Lower lobe of right lung (tissue), 2 donors: ENCODE results near the gene KIAA1549. TPM values are rescaled to one million over a fixed set of nuclear protein-coding genes. Genes with fewer than 3 reads are reported as not detected.

Source experiments
- ATAC-seq, 2 donors: fragments of 200-7000 bp; cut with Tn5 transposase; one replicate each; pipeline ENCODE4 v1.9.1; 2020 to 2022; ENCODE audit warnings: mild to moderate bottlenecking in 2 of 2, moderate library complexity in 2 of 2
- DNase-seq: peaks from one replicate; pipeline ENCODE4 v3.0.0-alpha.2; 2020
- H3K27ac ChIP-seq: fragments of 200-600 bp; one replicate; pipeline ENCODE4 v1.8.0; 2022
- H3K27me3 ChIP-seq: fragments of 200-600 bp; one replicate; pipeline ENCODE4 v1.8.0; 2022; ENCODE audit warnings: low read depth
- H3K36me3 ChIP-seq: fragments of 200-600 bp; one replicate; pipeline ENCODE4 v1.8.0; 2022; ENCODE audit warnings: mild to moderate bottlenecking
- H3K4me1 ChIP-seq: fragments of 200-600 bp; one replicate; pipeline ENCODE4 v1.8.0; 2022
- H3K4me3 ChIP-seq: fragments of 200-600 bp; one replicate; pipeline ENCODE4 v1.8.0; 2022; ENCODE audit warnings: mild to moderate bottlenecking
- H3K9me3 ChIP-seq: fragments of 200-600 bp; one replicate; pipeline ENCODE4 v1.8.0; 2022
- CTCF ChIP-seq: fragments of 200-600 bp; IDR thresholded peaks from one replicate; pipeline ENCODE4 v1.8.0; 2022; ENCODE audit warnings: antibody characterized with exemption, mild to moderate bottlenecking
- intact Hi-C: fragments of 100-400 bp; cut with DNase I; formaldehyde crosslinking; loops from one replicate; pipeline ENCODE4 v1.11.0; 2022
- total RNA-seq: library from RNA; stranded (reverse); fragmentation: NEBNext Ultra II Directional; extraction: Animal tissue kit (Norgen Biotek cat#: 25700); gene quantifications from one replicate; pipeline ENCODE4 v1.2.1, GENCODE V29; 2021
- donor health status: DM: no; HTN: yes; CAD: no; lungs with severe emphysema.

The KIAA1549 gene
- total RNA-seq, 1 donor from 2014 or later, result 5.3 TPM

GRCh38 chr7:138886501-138886917 is 94.7 kb downstream of the KIAA1549 start:
- no peaks in the 10 kb centered on the region for H3K9me3 ChIP-seq
- no peak overlapping the region for H3K27ac ChIP-seq
- H3K27me3 ChIP-seq, result no peaks in the 10 kb centered on the region
- no peak overlapping the region for H3K4me3 ChIP-seq
- no peaks in the 10 kb centered on the region for H3K4me1 ChIP-seq
- DNase-seq (no peak), ATAC-seq (peak; percentile 75 to 76)
- peak; percentile 72 for TF ChIP-seq CTCF
- intact Hi-C loops, result no loop called here
- no peaks in the 10 kb centered on the region for H3K36me3 ChIP-seq

- H3K4me3 ChIP-seq, result no peak overlapping the region
- no peak for ATAC-seq
- H3K27ac ChIP-seq, result no peak overlapping the region
- no peaks in the 10 kb centered on the region for H3K27me3 ChIP-seq
- no peaks in the 10 kb centered on the region for H3K4me1 ChIP-seq
- H3K36me3 ChIP-seq, result no peaks in the 10 kb centered on the region
- no peak for TF ChIP-seq CTCF
- H3K9me3 ChIP-seq, result no peaks in the 10 kb centered on the region
- intact Hi-C loops, result no loop called here
- DNase-seq, result no peak
Observed at GRCh38 chr7:138885383-138886147, 95.6 kb downstream of the KIAA1549 start.

- Histone ChIP-seq H3K9me3 (no peaks in the 10 kb centered on the region), H3K36me3 (peaks cover 6% of the 10 kb centered on the region), H3K27me3 (no peaks in the 10 kb centered on the region), H3K4me1 (no peaks in the 10 kb centered on the region), H3K27ac (no peak overlapping the region), H3K4me3 (no peak overlapping the region)
- DNase-seq (no peak), ATAC-seq (no peak)
- no peak for TF ChIP-seq CTCF
- intact Hi-C loops, result no loop called here
Observed at GRCh38 chr7:138882249-138882648, 98.9 kb downstream of the KIAA1549 start.

GRCh38 chr7:138881579-138882188 is 99.5 kb downstream of the KIAA1549 start:
- H3K4me1 ChIP-seq, result no peaks in the 10 kb centered on the region
- no peak overlapping the region for H3K4me3 ChIP-seq
- DNase-seq, result no peak
- no peak for ATAC-seq
- H3K27me3 ChIP-seq, result no peaks in the 10 kb centered on the region
- H3K9me3 ChIP-seq, result no peaks in the 10 kb centered on the region
- H3K27ac ChIP-seq, result no peak overlapping the region
- intact Hi-C loops, result no loop called here
- no peak for TF ChIP-seq CTCF
- H3K36me3 ChIP-seq, result peaks cover 6% of the 10 kb centered on the region

- Histone ChIP-seq H3K36me3 (peaks cover 6% of the 10 kb centered on the region), H3K9me3 (no peaks in the 10 kb centered on the region), H3K4me1 (no peaks in the 10 kb centered on the region), H3K4me3 (no peak overlapping the region), H3K27ac (no peak overlapping the region), H3K27me3 (no peaks in the 10 kb centered on the region)
- no peak for TF ChIP-seq CTCF
- DNase-seq, result no peak
- ATAC-seq, result no peak
- intact Hi-C loops, result no loop called here
Observed at GRCh38 chr7:138880881-138881578, 100.2 kb downstream of the KIAA1549 start.
